Activated CD4-positive, alpha-beta T cell treated with anti-CD3 and anti-CD28 coated beads, Interleukin-2, amount 50 U/mL, for 48 hours (primary cell): ENCODE data around the gene SPEF2.

Experiments used
- DNase-seq, 2 experiments: peaks; one replicate each; pipeline ENCODE4 v3.0.0-alpha.2; 2020

SPEF2 gene

DNA sequence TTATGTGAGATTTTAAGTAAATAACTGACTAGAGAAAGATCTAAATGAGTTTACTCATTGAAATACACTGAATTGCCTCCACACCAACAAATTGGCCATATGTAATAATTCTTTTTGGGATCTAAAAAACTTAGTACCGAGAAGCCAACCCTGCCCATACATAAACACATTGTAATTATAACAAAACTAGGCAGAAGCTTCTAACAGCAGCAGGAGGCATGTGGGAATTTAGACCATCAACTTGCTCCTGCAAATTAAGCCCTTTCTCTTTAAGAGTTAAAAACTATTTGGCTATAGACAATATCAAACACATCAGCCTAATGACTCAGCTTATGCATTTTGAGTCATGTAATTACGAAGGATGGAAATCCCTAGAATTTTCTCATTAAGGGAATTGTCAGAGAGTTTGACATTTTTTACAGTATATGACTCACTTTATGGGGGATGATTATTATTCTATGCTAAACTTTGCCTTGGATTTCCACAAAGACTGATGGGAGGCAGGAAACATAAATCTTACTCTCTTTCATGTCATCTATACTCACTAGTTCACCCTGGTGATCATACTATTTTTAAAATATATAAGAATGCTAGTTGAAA is 240.0 kb downstream of the SPEF2 start:
- no peak for DNase-seq

DNA sequence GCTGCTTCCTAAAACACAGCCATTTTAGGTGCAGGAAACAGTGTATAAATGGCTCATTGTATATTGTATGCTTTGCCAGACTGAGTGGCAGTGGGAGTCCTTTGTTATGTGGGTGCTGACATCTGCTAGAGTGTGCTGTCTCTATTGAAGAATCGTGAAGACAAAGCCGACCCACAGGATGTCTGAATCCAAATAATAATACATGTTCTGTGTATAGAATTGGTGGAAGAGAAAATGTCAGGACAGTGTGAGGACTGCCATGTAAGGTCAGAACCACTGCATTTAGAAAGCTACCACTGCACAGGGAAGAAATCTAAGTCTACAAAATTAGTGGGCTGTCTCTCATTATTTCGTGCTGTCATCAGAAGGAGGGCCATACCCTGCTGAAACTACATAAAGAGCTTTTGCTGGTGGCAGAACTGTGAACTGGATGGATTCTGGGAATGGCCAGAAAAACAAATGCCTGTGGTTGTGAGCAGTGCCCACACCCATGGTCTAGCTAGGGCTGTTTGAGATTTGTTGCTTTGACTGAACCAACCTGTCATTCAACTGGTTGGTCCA is 241.5 kb downstream of the SPEF2 start:
- DNase-seq, result no peak

DNA sequence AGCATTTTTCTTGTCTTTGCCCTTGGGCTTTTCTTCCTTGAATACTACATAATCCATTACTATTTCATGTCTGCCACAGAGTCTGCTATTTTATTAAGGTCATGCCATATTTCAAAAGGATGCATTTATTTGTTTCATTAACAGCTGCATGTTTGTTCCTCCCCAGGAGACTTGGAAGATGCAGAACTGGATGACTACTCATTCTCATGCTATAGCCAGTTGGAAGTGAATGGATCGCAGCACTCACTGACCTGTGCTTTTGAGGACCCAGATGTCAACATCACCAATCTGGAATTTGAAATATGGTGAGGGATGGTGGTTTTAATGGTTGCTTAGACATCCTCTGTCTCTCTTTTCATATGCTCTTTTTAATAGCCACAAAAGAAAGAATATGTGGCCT is 243.0 kb downstream of the SPEF2 start:
- DNase-seq, result no peak

GRCh38 chr5:35861718-35862117 is 244.1 kb downstream of the SPEF2 start:
- no peak for DNase-seq

DNA sequence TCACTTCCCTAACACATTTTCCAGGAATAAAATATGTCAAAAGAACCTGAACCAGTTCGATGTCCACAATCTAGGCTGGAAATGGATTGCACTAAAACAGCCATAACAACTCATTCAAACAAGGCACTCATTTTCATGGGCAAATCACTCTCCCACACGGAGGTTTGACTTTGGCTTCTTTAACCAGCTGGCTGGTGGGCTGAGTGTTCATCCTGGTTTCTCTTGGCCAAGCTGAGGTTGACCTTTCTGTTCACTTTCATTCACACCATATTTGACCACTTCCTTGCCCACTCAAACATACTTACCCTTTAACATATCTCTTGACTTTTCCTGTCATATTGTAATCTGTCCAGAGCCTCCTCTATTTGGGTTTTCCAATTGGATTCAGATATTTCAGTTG is 244.5 kb downstream of the SPEF2 start:
- no peak for DNase-seq

DNA sequence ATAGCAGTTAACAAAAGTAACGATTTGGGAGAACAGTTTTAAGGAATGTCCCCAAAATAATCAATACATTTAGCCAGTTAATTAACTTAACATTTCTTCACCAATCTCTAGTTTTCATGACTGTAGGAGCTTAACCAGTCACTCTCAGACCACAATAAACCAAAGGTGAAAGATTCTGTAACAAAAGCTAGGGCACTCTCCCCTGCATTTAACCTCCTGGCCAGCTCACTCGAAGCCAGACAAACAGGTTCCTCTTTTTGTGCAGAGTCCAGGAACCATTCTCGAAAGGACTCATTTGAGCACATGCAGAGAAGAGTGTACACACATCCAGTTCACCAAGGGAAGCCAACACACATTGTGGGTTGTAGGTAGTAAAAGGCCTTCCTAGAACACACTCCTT is 245.5 kb downstream of the SPEF2 start:
- no peak for DNase-seq
